Hepatocyte (in vitro differentiated cells): Measurements from ENCODE around the gene CDKN1A. TPM values are rescaled to one million over a fixed set of nuclear protein-coding genes. Genes with fewer than 3 reads are reported as not detected.

Experiments
- DNase-seq: peaks from one replicate; pipeline ENCODE4 v3.0.0-alpha.2; 2016; ENCODE audit warnings: low spot score
- H2AFZ ChIP-seq: fragments of 200-600 bp; sonication (generic); 2 replicates; pipeline ENCODE4 v1.6.0; 2016; ENCODE audit warnings: antibody characterized with exemption, mild to moderate bottlenecking
- H3K27ac ChIP-seq: fragments of 200-600 bp; sonication (generic); 2 replicates; pipeline ENCODE4 v1.5.1; 2016; ENCODE audit warnings: mild to moderate bottlenecking
- H3K27me3 ChIP-seq: fragments of 200-600 bp; sonication (generic); 2 replicates; pipeline ENCODE4 v1.6.1; 2016
- H3K36me3 ChIP-seq: fragments of 200-600 bp; sonication (generic); replicated peaks from 2 replicates; pipeline ENCODE4 v1.5.1; 2016; ENCODE audit warnings: low read depth; ENCODE audit not compliant: insufficient read depth
- H3K4me1 ChIP-seq: fragments of 200-600 bp; sonication (generic); 2 replicates; pipeline ENCODE4 v1.5.1; 2016; ENCODE audit warnings: mild to moderate bottlenecking, moderate library complexity; ENCODE audit not compliant: insufficient read depth
- H3K4me2 ChIP-seq: fragments of 200-600 bp; sonication (generic); 2 replicates; pipeline ENCODE4 v1.6.0; 2016
- H3K4me3 ChIP-seq: fragments of 200-600 bp; sonication (generic); 2 replicates; pipeline ENCODE4 v1.5.1; 2016; ENCODE audit warnings: mild to moderate bottlenecking
- H3K79me2 ChIP-seq: fragments of 200-600 bp; sonication (generic); 2 replicates; pipeline ENCODE4 v1.6.0; 2017; ENCODE audit warnings: mild to moderate bottlenecking
- H3K9me2 ChIP-seq: fragments of 200-600 bp; sonication (generic); replicated peaks from 2 replicates; pipeline ENCODE4 v1.6.0; 2017; ENCODE audit warnings: mild to moderate bottlenecking; ENCODE audit not compliant: insufficient read depth
- H3K9me3 ChIP-seq: fragments of 200-600 bp; sonication (generic); 2 replicates; pipeline ENCODE4 v1.5.1; 2016; ENCODE audit warnings: low read depth, mild to moderate bottlenecking
- H4K20me1 ChIP-seq: fragments of 200-600 bp; sonication (generic); 2 replicates; pipeline ENCODE4 v1.6.0; 2016; ENCODE audit warnings: mild to moderate bottlenecking; ENCODE audit not compliant: insufficient read depth, poor library complexity, severe bottlenecking
- EZH2 ChIP-seq: fragments of 200-600 bp; sonication (generic); IDR thresholded peaks from 2 replicates; pipeline ENCODE4 v1.6.1; 2016; ENCODE audit warnings: antibody characterized with exemption, mild to moderate bottlenecking, borderline replicate concordance
- EZH2phosphoT487 ChIP-seq: fragments of 200-600 bp; sonication (generic); IDR thresholded peaks from one replicate; pipeline ENCODE4 v1.6.1; 2018; ENCODE audit warnings: antibody characterized with exemption, mild to moderate bottlenecking, low read depth, moderate library complexity; ENCODE audit not compliant: unreplicated experiment, severe bottlenecking
- WGBS: methylation state at CpG from one replicate; pipeline ENCODE4 v1.1.6; 2016; ENCODE audit warnings: low lambda C conversion rate; ENCODE audit errors: missing lambda C conversion rate; 5-methylcytosine and 5-hydroxymethylcytosine counted together
- polyA plus RNA-seq: library from polyadenylated mRNA; unstranded; fragments of >200 nt; fragmentation: Nextera tagmentation; extraction: Ambion mirVana; gene quantifications from 2 replicates; pipeline ENCODE4 v1.2.1, GENCODE V29; 2016
- total RNA-seq: library from RNA; depleted of rRNA; stranded (reverse); fragments of >200 nt; gene quantifications from 2 replicates; pipeline ENCODE4 v1.2.3, GENCODE V29; 2014
- TF ChIP-seq, protein P1 (sequence below): fragments of 200-600 bp; sonication (generic); IDR thresholded peaks from 2 replicates; pipeline ENCODE4 v1.5.1; 2016; ENCODE audit warnings: antibody characterized with exemption, mild to moderate bottlenecking; ENCODE audit not compliant: poor library complexity

Gene CDKN1A
- total and polyA plus RNA-seq, 2 experiments from 2014 or later = 246 to 344 TPM

DNA sequence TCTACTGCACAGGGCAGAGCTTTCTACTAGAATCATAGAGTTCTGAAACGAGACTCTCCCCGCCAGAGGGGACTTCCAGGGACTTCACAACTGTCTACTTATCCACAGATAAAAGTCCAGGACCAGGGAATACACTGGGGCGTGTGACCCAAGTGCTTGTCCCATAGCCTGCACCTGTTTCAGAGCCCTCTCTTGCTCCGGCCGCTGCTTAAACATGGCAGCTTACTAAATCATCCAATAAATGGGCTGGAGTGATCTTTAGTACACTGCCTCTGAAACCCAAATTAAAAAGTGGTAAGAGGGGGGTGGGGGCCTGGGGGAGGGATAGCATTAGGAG lies 10.2 kb downstream of the CDKN1A start:
- H3K9me2 ChIP-seq = no peaks in the 10 kb centered on the region
- peaks cover 21% of the 10 kb centered on the region for H4K20me1 ChIP-seq
- H3K9me3 ChIP-seq = no peaks in the 10 kb centered on the region
- H3K4me3 ChIP-seq = no peak overlapping the region
- no peaks in the 10 kb centered on the region for H3K4me1 ChIP-seq
- peaks cover 12% of the 10 kb centered on the region for H3K79me2 ChIP-seq
- TF ChIP-seq EZH2 = no peak
- no peak for TF ChIP-seq EZH2phosphoT487
- TF ChIP-seq, protein P1, sequence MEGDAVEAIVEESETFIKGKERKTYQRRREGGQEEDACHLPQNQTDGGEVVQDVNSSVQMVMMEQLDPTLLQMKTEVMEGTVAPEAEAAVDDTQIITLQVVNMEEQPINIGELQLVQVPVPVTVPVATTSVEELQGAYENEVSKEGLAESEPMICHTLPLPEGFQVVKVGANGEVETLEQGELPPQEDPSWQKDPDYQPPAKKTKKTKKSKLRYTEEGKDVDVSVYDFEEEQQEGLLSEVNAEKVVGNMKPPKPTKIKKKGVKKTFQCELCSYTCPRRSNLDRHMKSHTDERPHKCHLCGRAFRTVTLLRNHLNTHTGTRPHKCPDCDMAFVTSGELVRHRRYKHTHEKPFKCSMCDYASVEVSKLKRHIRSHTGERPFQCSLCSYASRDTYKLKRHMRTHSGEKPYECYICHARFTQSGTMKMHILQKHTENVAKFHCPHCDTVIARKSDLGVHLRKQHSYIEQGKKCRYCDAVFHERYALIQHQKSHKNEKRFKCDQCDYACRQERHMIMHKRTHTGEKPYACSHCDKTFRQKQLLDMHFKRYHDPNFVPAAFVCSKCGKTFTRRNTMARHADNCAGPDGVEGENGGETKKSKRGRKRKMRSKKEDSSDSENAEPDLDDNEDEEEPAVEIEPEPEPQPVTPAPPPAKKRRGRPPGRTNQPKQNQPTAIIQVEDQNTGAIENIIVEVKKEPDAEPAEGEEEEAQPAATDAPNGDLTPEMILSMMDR = no peak
- no peak for DNase-seq
- WGBS = 80% methylated on average over 5 of the region's 5 CpGs
- H3K36me3 ChIP-seq = peaks cover 10% of the 10 kb centered on the region
- H2AFZ ChIP-seq = no peak overlapping the region
- H3K27ac ChIP-seq = no peak overlapping the region
- H3K27me3 ChIP-seq = no peaks in the 10 kb centered on the region
- H3K4me2 ChIP-seq = no peak overlapping the region

DNA sequence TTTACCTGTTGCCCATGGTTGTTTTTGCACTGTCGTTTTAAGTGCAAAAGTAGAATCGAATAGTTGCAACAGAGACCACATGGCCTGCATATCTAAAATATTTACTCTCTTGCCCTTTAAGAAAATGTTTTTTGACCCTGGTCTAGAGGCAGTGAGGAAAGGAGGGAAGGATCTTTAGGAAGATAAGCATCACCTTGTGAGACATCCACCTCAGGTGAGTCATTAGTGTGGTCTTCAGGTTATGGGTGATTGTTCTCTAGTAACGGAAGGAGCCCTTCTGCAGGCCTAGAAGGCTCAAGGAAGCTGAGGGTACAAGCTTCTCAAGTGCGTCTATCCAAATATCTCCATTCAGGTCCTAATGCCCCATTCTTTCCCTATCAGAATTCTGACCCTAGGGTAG lies 12.5 kb downstream of the CDKN1A start:
- Histone ChIP-seq H2AFZ (no peak overlapping the region), H4K20me1 (peaks cover 5% of the 10 kb centered on the region), H3K27ac (no peak overlapping the region), H3K4me1 (no peaks in the 10 kb centered on the region), H3K27me3 (no peaks in the 10 kb centered on the region), H3K4me2 (no peak overlapping the region), H3K79me2 (no peaks in the 10 kb centered on the region), H3K4me3 (no peak overlapping the region), H3K9me3 (no peaks in the 10 kb centered on the region), H3K9me2 (no peaks in the 10 kb centered on the region), H3K36me3 (peaks cover under 1% of the 10 kb centered on the region)
- TF ChIP-seq, protein P1 = no peak
- TF ChIP-seq EZH2 (no peak), EZH2phosphoT487 (no peak)
- no peak for DNase-seq
- WGBS = 93% methylated on average over 4 of the region's 4 CpGs

DNA sequence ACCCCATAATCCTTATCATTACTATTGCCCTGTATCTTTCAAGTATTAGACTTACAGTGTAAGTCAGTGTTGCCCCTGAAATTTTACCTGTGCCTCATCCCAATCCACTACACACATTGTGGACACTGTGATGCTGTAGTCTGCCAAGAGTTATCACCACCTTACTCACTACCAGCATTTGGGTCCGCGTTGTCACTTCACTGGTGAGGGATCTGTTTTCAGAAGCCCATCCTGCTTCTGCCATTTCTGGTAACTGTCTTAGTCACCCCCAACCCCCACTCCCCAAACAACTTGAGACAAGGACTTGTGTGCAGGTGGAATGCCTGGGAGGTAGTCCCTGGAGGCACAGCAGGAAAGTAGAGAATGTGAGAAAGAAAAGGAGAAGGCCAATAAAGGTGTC lies 13.1 kb downstream of the CDKN1A start:
- peaks cover under 1% of the 10 kb centered on the region for H4K20me1 ChIP-seq
- H3K36me3 ChIP-seq = no peaks in the 10 kb centered on the region
- no peaks in the 10 kb centered on the region for H3K9me2 ChIP-seq
- H3K27ac ChIP-seq = no peak overlapping the region
- H3K4me2 ChIP-seq = no peak overlapping the region
- TF ChIP-seq EZH2phosphoT487 (no peak), EZH2 (no peak)
- TF ChIP-seq, protein P1 = no peak
- H3K9me3 ChIP-seq = no peaks in the 10 kb centered on the region
- WGBS = 86% methylated on average over 2 of the region's 2 CpGs
- no peak overlapping the region for H2AFZ ChIP-seq
- H3K4me1 ChIP-seq = no peaks in the 10 kb centered on the region
- no peaks in the 10 kb centered on the region for H3K27me3 ChIP-seq
- no peaks in the 10 kb centered on the region for H3K79me2 ChIP-seq
- no peak overlapping the region for H3K4me3 ChIP-seq
- DNase-seq = no peak

DNA sequence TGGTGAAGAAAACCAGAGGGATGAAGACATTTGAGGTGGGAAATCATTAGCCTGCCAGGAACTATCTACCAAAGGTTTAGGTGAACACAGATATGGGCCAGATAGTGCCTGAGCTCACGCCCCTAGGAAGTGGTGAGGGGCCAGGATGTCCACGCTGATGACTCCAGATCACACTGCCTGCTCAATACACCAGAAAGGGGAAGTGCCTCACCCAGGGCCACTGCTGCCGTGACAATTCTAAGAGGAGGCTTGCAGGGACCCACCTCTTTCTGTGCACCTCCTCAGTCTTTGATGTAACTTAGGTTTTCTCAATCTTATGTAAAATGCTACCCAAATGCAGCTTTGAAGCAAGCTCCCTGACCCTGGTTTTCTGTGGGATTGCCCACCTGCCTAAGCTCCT lies 13.7 kb downstream of the CDKN1A start:
- Histone ChIP-seq H3K4me3 (no peak overlapping the region), H3K4me2 (no peak overlapping the region), H4K20me1 (no peaks in the 10 kb centered on the region), H3K27me3 (no peaks in the 10 kb centered on the region), H3K27ac (no peak overlapping the region), H3K9me2 (no peaks in the 10 kb centered on the region), H2AFZ (no peak overlapping the region), H3K9me3 (no peaks in the 10 kb centered on the region), H3K36me3 (no peaks in the 10 kb centered on the region), H3K4me1 (no peaks in the 10 kb centered on the region), H3K79me2 (no peaks in the 10 kb centered on the region)
- DNase-seq = no peak
- no peak for TF ChIP-seq EZH2
- TF ChIP-seq, protein P1 = no peak
- TF ChIP-seq EZH2phosphoT487 = no peak
- WGBS = 85% methylated on average over 3 of the region's 3 CpGs
